ENCODE results near the gene MIX23.

MIX23 gene

GRCh38 chr3:122406198-122406597 is 23.2 kb upstream of the MIX23 start:
- ChIA-PET POLR2A (no interaction called here), CTCF (no interaction called here)
- Histone ChIP-seq H3K27ac (ENCODE audit: extremely low read depth, low read depth, low read length) (no peak overlapping the region), H3K4me1 (ENCODE audit: control insufficient read depth, insufficient read depth, low read length) (no peaks in the 10 kb centered on the region), H3K36me3 (ENCODE audit: control insufficient read depth in 2 of 2, insufficient read depth in 1 of 2, low read length in 2 of 2) (peaks cover 0 to 68% of the 10 kb centered on the region in 2 experiments; a peak in 2 of 3 replicates), H3K9me3 (ENCODE audit: control insufficient read depth, insufficient read depth, low read depth, low read length) (no peaks in the 10 kb centered on the region), H3K4me3 (ENCODE audit: low read depth, low read length) (no peak overlapping the region)
- TF ChIP-seq ZNF184 (tag by site-specific recombination; IDR thresholded peaks at IDR 0.05) = no peak
- no peak for TF ChIP-seq ZNF837 (tag by site-specific recombination; IDR thresholded peaks at IDR 0.05)
- no peak for TF ChIP-seq TCF7L2 (IDR thresholded peaks at IDR 0.05; ENCODE audit: borderline replicate concordance, low read depth, low read length)
- no peak for TF ChIP-seq ZNF18 (tag by site-specific recombination; IDR thresholded peaks at IDR 0.05)
- no peak for TF ChIP-seq ZNF433 (tag by site-specific recombination; IDR thresholded peaks at IDR 0.05; ENCODE audit: low read depth)
- TF ChIP-seq MZF1 (tag by site-specific recombination; IDR thresholded peaks at IDR 0.05; ENCODE audit: borderline replicate concordance) = no peak
- TF ChIP-seq ZBTB48 (tag by site-specific recombination; IDR thresholded peaks at IDR 0.05) = no peak
- TF ChIP-seq ZNF585B (tag by site-specific recombination; IDR thresholded peaks at IDR 0.05) = no peak
- TF ChIP-seq SCRT2 (tag by site-specific recombination; IDR thresholded peaks at IDR 0.05) = no peak

- H3K9me3 ChIP-seq (ENCODE audit: control insufficient read depth, insufficient read depth, low read depth, low read length) = no peaks in the 10 kb centered on the region
- CTCF ChIA-PET = interaction anchor here (0.6 to 1.0 kb wide), 2 partner anchors 14 to 275 kb away, joined by 3 to 4 read pairs; no protein-coding TSS in a partner anchor
- H3K4me3 ChIP-seq (ENCODE audit: low read depth, low read length) = no peak overlapping the region
- no peak for TF ChIP-seq ATF2 (tag by site-specific recombination; IDR thresholded peaks at IDR 0.05; ENCODE audit: low read depth)
- TF ChIP-seq ZBTB21 (tag by site-specific recombination; IDR thresholded peaks at IDR 0.05) = no peak
- no peak for TF ChIP-seq ZNF610 (tag by site-specific recombination; IDR thresholded peaks at IDR 0.05; ENCODE audit: borderline replicate concordance)
- no peak for TF ChIP-seq EGR2 (tag by site-specific recombination; IDR thresholded peaks at IDR 0.05; ENCODE audit: low read depth)
- TF ChIP-seq ZNF391 (tag by site-specific recombination; IDR thresholded peaks at IDR 0.05; ENCODE audit: borderline replicate concordance, low read depth) = no peak
- no peak for TF ChIP-seq ZNF645 (tag by site-specific recombination; IDR thresholded peaks at IDR 0.05)
- no peak for TF ChIP-seq GLI4 (tag by site-specific recombination; IDR thresholded peaks at IDR 0.05)
- TF ChIP-seq PRDM1 (tag by site-specific recombination; IDR thresholded peaks at IDR 0.05) = no peak
- no peak for TF ChIP-seq TRIM28 (IDR thresholded peaks at IDR 0.05; ENCODE audit: borderline replicate concordance, low read length)
- TF ChIP-seq ZNF423 (tag by site-specific recombination; IDR thresholded peaks at IDR 0.05) = no peak
- no peak for TF ChIP-seq ZNF571 (tag by site-specific recombination; IDR thresholded peaks at IDR 0.05)
- no peak for TF ChIP-seq ZNF791 (tag by site-specific recombination; IDR thresholded peaks at IDR 0.05)
- no peak for TF ChIP-seq ZNF518A (tag by site-specific recombination; conservative IDR thresholded peaks at IDR 0.05; ENCODE audit: low read depth)
- no peak for TF ChIP-seq ZNF664 (tag by site-specific recombination; IDR thresholded peaks at IDR 0.05)
- no peak for TF ChIP-seq MYNN (tag by site-specific recombination; IDR thresholded peaks at IDR 0.05; ENCODE audit: borderline replicate concordance)
- no peak for TF ChIP-seq ZNF623 (tag by site-specific recombination; IDR thresholded peaks at IDR 0.05)
- no peak for TF ChIP-seq ZNF488 (tag by site-specific recombination; IDR thresholded peaks at IDR 0.05)
- no peak overlapping the region for H3K27ac ChIP-seq (ENCODE audit: extremely low read depth, low read depth, low read length)
- H3K36me3 ChIP-seq (ENCODE audit: control insufficient read depth in 2 of 2, insufficient read depth in 1 of 2, low read length in 2 of 2) = peaks cover 0 to 58% of the 10 kb centered on the region in 2 experiments; a peak in 2 of 3 replicates
- no peaks in the 10 kb centered on the region for H3K4me1 ChIP-seq (ENCODE audit: control insufficient read depth, insufficient read depth, low read length)
- POLR2A ChIA-PET = no interaction called here
Measured at GRCh38 chr3:122405015-122405414, 22.0 kb upstream of the MIX23 start.
